Superior temporal gyrus (tissue), 1 donor: ENCODE results near the gene OR5I1.
"Not testable (repeated sequence)": the region's sequence is repeated elsewhere in the genome, so short reads cannot be mapped to it uniquely, and the experiment has no call there.

Experiments used
- DNase-seq: peaks from one replicate; pipeline ENCODE4 v3.0.0-alpha.2; 2016; ENCODE audit errors: extremely low spot score

Gene OR5I1

DNA sequence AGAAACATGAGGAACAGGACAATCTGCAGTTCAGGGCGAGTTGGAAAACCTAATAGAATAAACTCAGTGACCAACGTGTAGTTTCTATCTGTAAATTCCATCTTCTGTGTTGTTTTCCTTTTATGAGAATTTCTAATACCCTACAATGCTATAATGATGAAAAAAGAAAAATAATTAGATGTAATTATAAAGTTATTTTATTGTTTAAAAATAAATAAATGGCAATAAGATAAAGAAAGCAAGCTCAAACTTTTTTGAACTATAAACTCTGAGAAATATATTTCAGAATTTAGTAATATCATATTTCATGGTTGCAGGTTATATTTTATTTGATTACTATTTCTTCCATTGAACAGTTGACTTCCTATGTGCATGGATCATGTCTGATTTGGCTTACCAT lies at the start of gene OR5I1:
TSS of gene OR5I1 (minus strand) at position 101 of the 400 bp plus-strand sequence. CDS start at position 101, 0 bp downstream.
- no peak for DNase-seq

- no peak for DNase-seq
Measured at GRCh38 chr11:55970935-55971334, 34.7 kb upstream of the OR5I1 start.

GRCh38 chr11:55969845-55970244 lies 33.6 kb upstream of the OR5I1 start, which contains the start of gene OR10AG1:
OR10AG1 (minus strand) TSS chr11:55969945; CDS start chr11:55969907, 38 bp downstream.
- DNase-seq = no peak

DNA sequence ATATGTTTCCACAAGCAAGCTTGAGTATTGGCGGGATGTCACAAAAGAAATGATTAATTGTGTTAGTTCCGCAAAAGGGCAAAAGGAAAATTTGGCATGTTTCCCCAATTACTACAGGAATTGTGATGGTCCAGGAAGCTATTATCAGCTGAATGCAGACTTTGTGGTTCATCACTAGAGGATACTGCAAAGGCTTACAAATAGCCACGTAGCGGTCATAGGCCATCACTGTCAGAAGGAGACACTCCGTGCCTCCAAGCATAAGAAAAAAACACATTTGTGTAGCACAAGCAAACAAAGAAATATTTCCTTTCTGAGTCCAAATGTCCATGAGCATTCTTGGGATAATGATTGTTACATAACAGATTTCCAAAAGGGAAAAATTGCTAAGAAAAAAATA lies 31.7 kb upstream of the OR5I1 start:
- DNase-seq = no peak

- DNase-seq = no peak
Measured at GRCh38 chr11:55966391-55966790, 30.2 kb upstream of the OR5I1 start.

DNA sequence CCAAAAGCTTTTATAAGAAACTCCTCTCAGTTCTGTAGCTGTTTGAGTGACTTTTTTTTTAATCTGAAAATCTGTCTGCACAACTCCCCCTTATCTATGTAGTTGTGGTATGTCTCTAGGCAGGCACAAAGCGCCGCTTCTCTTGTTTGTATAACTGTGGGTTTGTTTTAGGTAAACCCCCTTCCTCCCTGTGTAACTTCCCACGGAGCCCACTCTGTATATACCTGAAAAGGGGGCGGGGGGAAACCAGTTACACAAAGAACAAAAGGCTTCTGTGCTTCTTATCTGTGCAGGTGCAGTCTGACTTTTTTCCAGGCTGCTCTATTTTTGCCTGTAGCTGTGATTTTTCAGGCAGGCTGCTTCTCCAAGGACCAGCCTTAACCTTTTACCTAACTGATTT lies 20.3 kb upstream of the OR5I1 start:
- DNase-seq = no peak

- no peak for DNase-seq
Measured at GRCh38 chr11:55949330-55949729, 13.1 kb upstream of the OR5I1 start.

DNA sequence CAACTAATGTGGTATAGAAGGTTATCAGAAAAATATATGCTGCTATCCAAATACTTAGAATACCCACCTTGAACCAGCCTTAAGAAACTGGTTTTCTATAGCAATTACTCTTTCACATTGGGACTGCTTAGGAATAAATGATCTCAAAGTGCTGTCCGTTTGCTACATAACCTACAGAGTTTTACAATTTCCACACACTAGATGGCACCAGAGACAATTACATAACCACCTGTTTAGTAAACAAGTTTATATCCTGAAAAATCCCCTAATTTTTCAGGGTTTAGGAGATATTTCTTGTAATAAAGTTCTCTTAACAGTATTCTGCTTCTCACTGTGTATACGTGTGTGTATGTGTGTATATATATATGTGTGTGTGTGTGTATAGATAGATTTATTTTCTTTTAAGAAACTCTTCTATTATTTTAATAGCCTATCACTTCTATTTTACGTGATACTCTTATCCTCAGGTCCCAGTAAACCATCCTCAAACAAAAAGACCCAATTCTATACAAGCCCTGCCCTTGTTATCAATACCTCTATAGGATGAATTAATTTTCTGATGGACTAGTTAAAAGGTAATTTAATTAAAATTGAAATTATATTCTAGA lies 6.7 kb upstream of the OR5I1 start:
- DNase-seq = peak; percentile 81

DNA sequence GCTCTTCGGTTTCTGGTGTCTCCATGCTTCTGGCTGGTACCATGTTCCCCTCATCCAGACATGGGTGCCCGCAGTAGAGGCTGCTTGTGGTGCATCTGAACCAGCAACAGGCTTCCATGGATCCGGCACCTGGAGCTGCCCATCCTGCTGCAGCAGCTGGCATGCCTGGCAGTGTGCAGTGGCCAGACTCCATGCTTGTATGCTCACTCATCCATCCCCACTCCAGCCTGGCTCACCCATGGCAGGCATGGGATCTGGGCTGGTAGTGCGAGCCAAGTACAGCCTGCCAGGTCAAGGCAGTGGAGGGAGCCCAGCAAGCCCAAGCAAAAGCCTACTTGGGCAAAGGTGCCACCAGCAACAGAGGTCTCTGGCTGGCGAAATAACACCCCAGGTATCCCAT lies 15.7 kb downstream of the OR5I1 start:
- DNase-seq = no peak

GRCh38 chr11:55914482-55914881 lies 21.7 kb downstream of the OR5I1 start, which contains the start of gene OR5W2:
OR5W2 (minus strand) TSS chr11:55914582; CDS start chr11:55914582, 0 bp downstream.
- DNase-seq = no peak

- no peak for DNase-seq
Measured at GRCh38 chr11:55902308-55902707, 33.9 kb downstream of the OR5I1 start.

GRCh38 chr11:55895216-55895615 lies 41.0 kb downstream of the OR5I1 start:
- DNase-seq = no peak

DNA sequence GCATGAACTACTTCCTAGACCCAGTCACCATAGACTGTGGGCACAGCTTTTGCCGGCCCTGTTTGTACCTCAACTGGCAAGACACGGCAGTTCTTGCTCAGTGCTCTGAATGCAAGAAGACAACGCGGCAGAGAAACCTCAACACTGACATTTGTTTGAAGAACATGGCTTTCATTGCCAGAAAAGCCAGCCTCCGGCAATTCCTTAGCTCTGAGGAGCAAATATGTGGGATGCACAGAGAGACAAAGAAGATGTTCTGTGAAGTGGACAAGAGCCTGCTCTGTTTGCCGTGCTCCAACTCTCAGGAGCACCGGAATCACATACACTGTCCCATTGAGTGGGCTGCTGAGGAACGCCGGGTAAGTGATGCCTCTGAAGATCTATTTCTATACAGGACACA lies 50.7 kb downstream of the OR5I1 start:
- not testable (repeated sequence) for DNase-seq
